Spinal cord (tissue), 10 donors: Measurements from ENCODE around the gene PGAM4. TPM values are rescaled to one million over a fixed set of nuclear protein-coding genes. Genes with fewer than 3 reads are reported as not detected.

Experiments
- DNase-seq, 6 donors: peaks; one replicate each; pipeline versions ENCODE4 v3.0.0 to v3.0.0-alpha.2; 2013 to 2015; ENCODE audit warnings: low spot score in 6 of 6, low read depth in 4 of 6
- H3K27ac ChIP-seq: one replicate; pipeline ENCODE4 v1.5.1; 2013; ENCODE audit warnings: low read depth, low read length, control low read depth
- H3K27me3 ChIP-seq: one replicate; pipeline ENCODE4 v1.6.1; 2013; ENCODE audit warnings: low read length; ENCODE audit not compliant: control insufficient read depth, insufficient read depth
- H3K36me3 ChIP-seq: one replicate; pipeline ENCODE4 v1.6.1; 2013; ENCODE audit warnings: low read length; ENCODE audit not compliant: control insufficient read depth, insufficient read depth
- H3K4me1 ChIP-seq: one replicate; pipeline ENCODE4 v1.6.1; 2013; ENCODE audit warnings: low read length; ENCODE audit not compliant: control insufficient read depth, insufficient read depth
- H3K4me3 ChIP-seq: one replicate; pipeline ENCODE4 v1.5.1; 2013; ENCODE audit warnings: low read depth, low read length, control low read depth
- H3K9me3 ChIP-seq: one replicate; pipeline ENCODE4 v1.6.1; 2013; ENCODE audit warnings: low read length; ENCODE audit not compliant: control insufficient read depth, insufficient read depth
- WGBS: methylation state at CpG from one replicate; pipeline ENCODE4 v1.1.5; 2013; ENCODE audit warnings: missing lambda C conversion rate; ENCODE audit not compliant: insufficient coverage; 5-methylcytosine and 5-hydroxymethylcytosine counted together
- long read RNA-seq, 4 donors: transcript quantifications; one replicate each; lab custom pipeline, GENCODE V29; 2026
- polyA plus RNA-seq, 2 donors: library from polyadenylated mRNA; unstranded; fragments of 120-200 nt; gene quantifications; one replicate each; pipeline ENCODE4 v1.2.1, GENCODE V29; 2013; ENCODE audit not compliant: insufficient read length in 2 of 2
- total RNA-seq, 2 donors: library from RNA; depleted of rRNA in 1 of 2; stranded (reverse); fragments of 120-200 nt in 1 of 2; fragments of >200 nt in 1 of 2; gene quantifications; one replicate each; pipeline versions ENCODE4 v1.2.3 to v1.2.4, GENCODE V29; 2013 to 2014
- donor health status: healthy.

The PGAM4 gene
- total RNA-seq (1 to 10 TPM in 1 of 2 donors, not detected in 1; 1.3 TPM), polyA plus RNA-seq (under 1 TPM; 0.45 to 0.51 TPM)
- long read RNA-seq, donor 1: 0 reads
- long read RNA-seq, donor 2, partial matches to known transcripts: 0 of 2 reads
- long read RNA-seq, donor 2, other reads (novel, unspliced or antisense): 0 of 2 reads
- long read RNA-seq, donor 3: 0 reads
- long read RNA-seq, donor 4: 0 reads

GRCh38 chrX:77969538-77969937 is at the start of gene PGAM4:
Gene PGAM4, minus strand, starts transcription at chrX:77969638. Its CDS starts 0 bp downstream, at chrX:77969638.
- H3K9me3 ChIP-seq: peaks cover 4% of the 10 kb centered on the region
- no peak for DNase-seq
- 97% methylated on average over 6 of the region's 13 CpGs for WGBS
- H3K36me3 ChIP-seq: peaks cover 2% of the 10 kb centered on the region
- no peaks in the 10 kb centered on the region for H3K27me3 ChIP-seq
- H3K4me1 ChIP-seq: no peaks in the 10 kb centered on the region
- H3K4me3 ChIP-seq: no peak within 1 kb of the TSS
- no peak within 1 kb of the TSS for H3K27ac ChIP-seq

- Histone ChIP-seq H3K27me3 (no peaks in the 10 kb centered on the region), H3K4me1 (no peaks in the 10 kb centered on the region), H3K9me3 (peaks cover 1% of the 10 kb centered on the region), H3K4me3 (no peak overlapping the region), H3K27ac (no peak overlapping the region), H3K36me3 (no peaks in the 10 kb centered on the region)
- WGBS: no CpG with 5 or more reads among the region's 1 CpG
- no peak for DNase-seq
Measured at GRCh38 chrX:78011846-78012245, 42.4 kb upstream of the PGAM4 start.

DNA sequence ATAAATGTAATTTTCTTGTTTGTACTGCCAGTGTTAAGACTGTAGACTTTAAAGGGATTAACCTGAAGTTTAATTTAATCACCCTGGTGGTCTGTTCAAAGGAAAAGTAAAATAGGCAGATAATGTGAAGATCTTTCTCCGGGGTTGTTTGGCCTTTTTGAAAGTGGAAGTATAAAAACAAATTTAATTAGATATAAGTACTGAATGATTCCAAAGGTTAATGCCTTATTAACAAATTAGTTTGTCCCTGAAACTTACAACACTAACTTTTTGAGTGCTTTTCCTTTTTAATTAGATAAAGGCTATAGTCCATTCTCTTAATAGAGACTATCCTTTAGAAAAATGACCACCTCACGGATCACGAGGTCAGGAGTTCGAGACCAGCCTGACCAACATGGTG is 10.4 kb upstream of the PGAM4 start:
- no CpG with 5 or more reads among the region's 4 CpGs for WGBS
- no peaks in the 10 kb centered on the region for H3K36me3 ChIP-seq
- H3K27me3 ChIP-seq: no peaks in the 10 kb centered on the region
- H3K27ac ChIP-seq: no peak overlapping the region
- no peak for DNase-seq
- H3K4me1 ChIP-seq: no peaks in the 10 kb centered on the region
- no peaks in the 10 kb centered on the region for H3K9me3 ChIP-seq
- H3K4me3 ChIP-seq: no peak overlapping the region

DNA sequence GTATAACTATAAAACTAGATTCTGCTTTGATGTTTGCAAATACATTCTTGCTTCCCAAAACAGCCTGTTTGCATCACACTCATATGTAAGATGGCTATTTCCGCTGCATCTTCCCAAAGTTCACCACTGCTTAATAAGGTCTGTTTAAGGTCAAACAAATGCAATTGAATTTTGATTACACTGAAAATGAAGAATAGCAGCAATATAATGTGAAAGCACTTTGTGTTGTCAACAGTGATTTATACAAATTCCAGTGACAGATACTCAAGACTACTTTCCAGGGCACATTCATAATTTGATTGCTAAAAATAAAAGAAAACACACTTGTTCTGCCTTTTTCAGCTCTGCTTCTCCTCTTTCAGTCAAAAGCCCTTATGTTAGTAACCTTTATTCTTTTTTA is 8.1 kb upstream of the PGAM4 start:
- DNase-seq: no peak
- Histone ChIP-seq H3K27ac (no peak overlapping the region), H3K9me3 (no peaks in the 10 kb centered on the region), H3K4me1 (no peaks in the 10 kb centered on the region), H3K27me3 (no peaks in the 10 kb centered on the region), H3K36me3 (no peaks in the 10 kb centered on the region), H3K4me3 (no peak overlapping the region)
- no CpG with 5 or more reads among the region's 1 CpG for WGBS

DNA sequence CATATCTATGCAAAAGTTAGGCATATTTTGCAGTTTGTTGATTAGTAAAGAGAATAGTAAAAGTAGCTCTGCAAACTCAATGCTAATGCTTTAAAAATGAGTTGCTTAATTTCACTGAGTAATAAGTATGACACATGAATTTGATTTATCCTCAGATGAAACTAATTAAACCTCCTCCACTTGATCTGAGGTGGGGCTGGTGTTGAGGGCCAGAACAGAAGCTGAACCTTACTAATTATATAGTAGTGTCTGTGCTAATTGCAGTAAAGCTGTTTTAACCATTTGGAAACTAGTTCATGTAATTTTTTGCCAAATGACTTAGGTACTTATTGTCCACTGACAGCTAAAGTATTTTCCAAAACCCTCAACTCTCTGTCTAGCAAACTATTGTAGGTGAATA is 7.7 kb upstream of the PGAM4 start:
- Histone ChIP-seq H3K36me3 (no peaks in the 10 kb centered on the region), H3K4me1 (no peaks in the 10 kb centered on the region), H3K9me3 (no peaks in the 10 kb centered on the region), H3K27me3 (no peaks in the 10 kb centered on the region), H3K27ac (no peak overlapping the region), H3K4me3 (no peak overlapping the region)
- no peak for DNase-seq

DNA sequence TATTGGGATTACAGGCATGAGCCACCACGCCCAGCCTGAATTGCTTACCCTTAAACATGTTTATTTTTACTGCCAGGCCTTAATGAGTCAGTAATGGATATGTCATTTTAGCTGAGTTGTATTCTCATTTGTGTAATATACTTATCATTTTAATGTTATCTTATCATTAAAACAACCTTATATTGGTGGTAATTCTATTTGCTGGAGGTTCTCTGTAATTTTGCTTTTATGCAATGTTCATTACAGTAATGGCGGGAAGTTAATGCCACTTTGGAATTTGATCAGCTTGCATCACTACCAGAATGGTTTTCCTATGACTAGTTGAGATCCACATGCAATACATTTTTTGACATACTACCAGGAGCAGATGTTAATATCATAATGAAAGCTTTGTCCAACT is 6.3 kb upstream of the PGAM4 start:
- H3K4me3 ChIP-seq: no peak overlapping the region
- no peaks in the 10 kb centered on the region for H3K36me3 ChIP-seq
- H3K4me1 ChIP-seq: no peaks in the 10 kb centered on the region
- WGBS: no CpG with 5 or more reads among the region's 2 CpGs
- no peak for DNase-seq
- no peaks in the 10 kb centered on the region for H3K9me3 ChIP-seq
- no peaks in the 10 kb centered on the region for H3K27me3 ChIP-seq
- no peak overlapping the region for H3K27ac ChIP-seq

- WGBS: no CpG with 5 or more reads among the region's 1 CpG
- H3K36me3 ChIP-seq: peaks cover 2% of the 10 kb centered on the region
- H3K9me3 ChIP-seq: peaks cover 4% of the 10 kb centered on the region
- no peaks in the 10 kb centered on the region for H3K27me3 ChIP-seq
- H3K27ac ChIP-seq: no peak overlapping the region
- no peak overlapping the region for H3K4me3 ChIP-seq
- no peak for DNase-seq
- H3K4me1 ChIP-seq: no peaks in the 10 kb centered on the region
Measured at GRCh38 chrX:77967631-77968030, 1.8 kb downstream of the PGAM4 start.

GRCh38 chrX:77966361-77966760 is 3.1 kb downstream of the PGAM4 start:
- Histone ChIP-seq H3K4me3 (no peak overlapping the region), H3K27me3 (no peaks in the 10 kb centered on the region), H3K27ac (no peak overlapping the region), H3K36me3 (peaks cover 2% of the 10 kb centered on the region), H3K9me3 (peaks cover 4% of the 10 kb centered on the region), H3K4me1 (no peaks in the 10 kb centered on the region)
- DNase-seq: no peak
- 100% methylated on average over 1 of the region's 3 CpGs for WGBS

DNA sequence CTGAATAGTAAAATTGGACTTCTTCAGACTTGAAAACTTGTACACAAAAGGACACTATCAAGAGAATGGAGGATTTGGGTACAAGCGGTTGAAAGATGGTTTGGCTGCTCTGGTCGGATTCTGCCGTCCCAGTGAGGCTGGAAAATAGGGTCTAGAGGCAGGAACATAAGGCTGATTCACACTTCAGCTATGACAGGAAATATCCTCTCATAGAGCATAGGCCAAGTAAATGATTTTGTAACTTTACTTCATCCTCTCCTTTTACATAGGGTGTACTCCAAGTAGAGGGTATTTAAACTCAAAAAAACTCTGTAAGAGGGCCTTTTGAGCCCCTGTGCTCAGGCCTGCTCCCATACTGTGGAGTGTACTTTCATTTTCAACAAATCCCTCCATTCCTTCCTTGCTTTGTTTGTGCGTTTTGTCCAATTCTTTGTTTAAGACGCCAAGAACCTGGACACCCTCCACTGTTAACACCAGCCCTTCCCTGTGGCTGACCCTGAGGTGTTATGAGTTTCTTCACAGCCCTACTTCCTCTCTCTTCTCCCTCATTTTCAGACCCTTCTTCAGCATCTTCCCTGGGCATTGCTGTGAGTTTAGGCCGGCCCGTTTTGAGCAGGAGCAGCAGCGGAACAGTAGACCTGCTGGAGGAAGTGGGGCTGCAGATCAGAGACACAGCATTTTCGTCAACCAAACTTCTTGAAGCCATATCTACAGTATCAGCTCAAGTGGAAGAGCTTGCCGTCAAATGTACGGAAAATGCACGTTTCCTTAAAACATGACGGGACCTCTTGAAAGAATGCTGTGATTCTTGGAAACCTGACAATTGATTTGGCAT is 7.2 kb downstream of the PGAM4 start:
- Histone ChIP-seq H3K9me3 (peaks cover 4% of the 10 kb centered on the region), H3K27ac (no peak overlapping the region), H3K4me1 (no peaks in the 10 kb centered on the region), H3K36me3 (no peaks in the 10 kb centered on the region), H3K4me3 (no peak overlapping the region), H3K27me3 (no peaks in the 10 kb centered on the region)
- WGBS: 74% methylated on average over 8 of the region's 13 CpGs
- DNase-seq: no peak

GRCh38 chrX:77961063-77961462 is 8.4 kb downstream of the PGAM4 start:
- Histone ChIP-seq H3K36me3 (no peaks in the 10 kb centered on the region), H3K4me1 (no peaks in the 10 kb centered on the region), H3K4me3 (no peak overlapping the region), H3K27ac (no peak overlapping the region), H3K9me3 (peaks cover 2% of the 10 kb centered on the region), H3K27me3 (no peaks in the 10 kb centered on the region)
- DNase-seq: no peak
- no CpG with 5 or more reads among the region's 2 CpGs for WGBS
